Stomach (tissue), 9 donors: ENCODE measurements around the gene ACVR1B. TPM values are rescaled to one million over a fixed set of nuclear protein-coding genes. Genes with fewer than 3 reads are reported as not detected.
A peak's percentile ranks its signal among the peaks of the same experiment; 100 is the strongest.

Experiments
- DNase-seq, 2 donors: peaks; one replicate each; pipeline versions ENCODE4 v3.0.0 to v3.0.0-alpha.2; 2013 to 2019
- H3K27ac ChIP-seq, 5 donors: fragments of 200-600 bp in 4 of 5; sonication (generic) in 4 of 5; one replicate each; pipeline ENCODE4 v1.5.1; 2013 to 2019; ENCODE audit warnings: mild to moderate bottlenecking in 1 of 5, moderate library complexity in 1 of 5
- H3K27me3 ChIP-seq, 3 donors: fragments of 200-600 bp; sonication (generic); one replicate each; pipeline ENCODE4 v1.5.1; 2017 to 2019; ENCODE audit warnings: mixed run types in 1 of 3
- H3K36me3 ChIP-seq, 4 donors: fragments of 200-600 bp; sonication (generic); 1 replicate in 3 of 4; 2 replicates in 1 of 4; pipeline ENCODE4 v1.5.1; 2016 to 2019
- H3K4me1 ChIP-seq, 4 donors: fragments of 200-600 bp; sonication (generic); one replicate each; pipeline ENCODE4 v1.5.1; 2016 to 2019
- H3K4me3 ChIP-seq, 4 donors: fragments of 200-600 bp; sonication (generic) in 3 of 4; one replicate each; pipeline ENCODE4 v1.5.1; 2016 to 2019; ENCODE audit warnings: mild to moderate bottlenecking in 1 of 4
- H3K9me3 ChIP-seq, 4 donors: fragments of 200-600 bp; sonication (generic); one replicate each; pipeline ENCODE4 v1.5.1; 2016 to 2019
- CTCF ChIP-seq, 7 experiments: fragments of 450-650 bp in 4 of 7; fragments of 200-600 bp in 3 of 7; sonication (generic) in 3 of 7; IDR thresholded peaks; one replicate each; pipeline ENCODE4 v1.5.1; 2016 to 2019; ENCODE audit warnings: antibody characterized with exemption in 7 of 7, control low read depth in 2 of 7, mild to moderate bottlenecking in 1 of 7
- EP300 ChIP-seq: sonication (generic); formaldehyde crosslinking; IDR thresholded peaks from one replicate; pipeline ENCODE4 v1.6.1; 2017; ENCODE audit warnings: antibody characterized with exemption
- POLR2A ChIP-seq, 4 donors: fragments of 450-650 bp; IDR thresholded peaks; one replicate each; pipeline ENCODE4 v1.6.1; 2016; ENCODE audit warnings: antibody characterized with exemption in 4 of 4, control low read depth in 2 of 4, mild to moderate bottlenecking in 1 of 4, moderate library complexity in 1 of 4
- POLR2AphosphoS5 ChIP-seq, 3 donors: sonication (generic); formaldehyde crosslinking; IDR thresholded peaks; one replicate each; pipeline ENCODE4 v1.6.1; 2016; ENCODE audit warnings: antibody characterized with exemption in 3 of 3
- WGBS, 5 donors: extraction: QIAGEN DNeasy Blood & Tissue Kit in 3 of 5; methylation state at CpG; one replicate each; pipeline versions ENCODE4 v1.1.5 to v1.1.7; 2013 to 2018; 5-methylcytosine and 5-hydroxymethylcytosine counted together
- intact Hi-C: fragments of 100-400 bp; cut with DNase I; formaldehyde crosslinking; loops from one replicate; pipeline ENCODE4 v1.15.1; 2023; ENCODE audit warnings: low total_unique reads
- polyA plus RNA-seq, 3 donors: library from polyadenylated mRNA; stranded (reverse); fragments of 200-250 nt; gene quantifications; one replicate each; pipeline ENCODE4 v1.2.3, GENCODE V29; 2013
- total RNA-seq, 5 donors: library from RNA; depleted of rRNA; stranded (reverse); fragments of >200 nt; gene quantifications; one replicate each; pipeline versions ENCODE4 v1.1.0 to v1.2.3, GENCODE V29; 2014 to 2016
- donor health status: healthy with polysubstance abuse.
- donor health status: Bipolar disorder and iron deficiency.
- donor health status: healthy.

The ACVR1B gene
- total and polyA plus RNA-seq, 8 donors, result 8.3 to 53.1 (median 24.5) TPM

GRCh38 chr12:51949342-51950030 is 2.0 kb upstream of the ACVR1B start:
- no peaks in the 10 kb centered on the region for H3K27me3 ChIP-seq
- no peaks in the 10 kb centered on the region for H3K36me3 ChIP-seq
- H3K9me3 ChIP-seq, result peaks cover 0 to 11% (median 3%) of the 10 kb centered on the region in 4 donors
- no peak overlapping the region for H3K4me3 ChIP-seq
- intact Hi-C loops, result no loop called here
- TF ChIP-seq POLR2A (IDR thresholded peaks at IDR 0.05) (no peak), CTCF (IDR thresholded peaks at IDR 0.05) (no peak), POLR2AphosphoS5 (IDR thresholded peaks at IDR 0.05) (no peak), EP300 (no peak)
- DNase-seq, result no peak
- H3K27ac ChIP-seq, result no peak overlapping the region
- WGBS, 5 donors, result 73 to 89% (median 85%) methylated on average over 6 of the region's 6 CpGs
- H3K4me1 ChIP-seq, result peaks cover 11 to 29% (median 26%) of the 10 kb centered on the region in 4 donors

GRCh38 chr12:51950682-51951198 is 759 bp upstream of the ACVR1B start:
- Histone ChIP-seq H3K36me3 (no peaks in the 10 kb centered on the region), H3K27ac (peak overlapping the region; percentile 6 to 78 (median 60)), H3K4me1 (peaks cover 24 to 41% (median 38%) of the 10 kb centered on the region in 4 donors), H3K27me3 (no peaks in the 10 kb centered on the region), H3K9me3 (no peaks in the 10 kb centered on the region), H3K4me3 (peak overlapping the region; percentile 49 to 96 (median 92))
- TF ChIP-seq POLR2A (IDR thresholded peaks at IDR 0.05), result no peak
- TF ChIP-seq CTCF (IDR thresholded peaks at IDR 0.05), result no peak
- TF ChIP-seq EP300, result no peak
- TF ChIP-seq POLR2AphosphoS5 (IDR thresholded peaks at IDR 0.05), result no peak
- intact Hi-C loops, result no loop called here
- 0 to 2% (median 1%) methylated on average over 5 of the region's 5 CpGs for WGBS, 5 donors
- DNase-seq, result no peak

- Histone ChIP-seq H3K36me3 (peaks cover 0 to 3% (median 0%) of the 10 kb centered on the region in 4 donors), H3K4me1 (peaks cover 34 to 53% (median 44%) of the 10 kb centered on the region in 4 donors), H3K27me3 (no peaks in the 10 kb centered on the region), H3K9me3 (no peaks in the 10 kb centered on the region), H3K27ac (peak overlapping the region; percentile 93 to 98 (median 96)), H3K4me3 (peak overlapping the region; percentile 79 to 96 (median 92))
- WGBS, 5 donors, result 1 to 3% (median 3%) methylated on average over 38 to 50 of the region's 50 CpGs
- intact Hi-C loops, result no loop called here
- TF ChIP-seq EP300 (no peak), POLR2AphosphoS5 (IDR thresholded peaks at IDR 0.05) (no peak), POLR2A (IDR thresholded peaks at IDR 0.05) (no peak), CTCF (IDR thresholded peaks at IDR 0.05) (no peak)
- DNase-seq, result peak in 1 of 2 donors; percentile 76
Observed at GRCh38 chr12:51951843-51952722, 584 bp downstream of the ACVR1B start.

- H3K4me1 ChIP-seq, result peaks cover 34 to 63% (median 51%) of the 10 kb centered on the region in 4 donors
Observed at GRCh38 chr12:51953089-51953488, 1.6 kb downstream of the ACVR1B start.

More at GRCh38 chr12:51953089-51953488, 1.6 kb downstream of the ACVR1B start:
- DNase-seq, result peak in 1 of 2 donors; percentile 48
- H3K27ac ChIP-seq, result peak overlapping the region; percentile 93 to 98 (median 96)
- no peaks in the 10 kb centered on the region for H3K9me3 ChIP-seq
- intact Hi-C loops, result no loop called here
- peaks cover 0 to 4% (median 0%) of the 10 kb centered on the region in 4 donors for H3K36me3 ChIP-seq
- no peaks in the 10 kb centered on the region for H3K27me3 ChIP-seq
- WGBS, 5 donors, result 26 to 43% (median 30%) methylated on average over 8 of the region's 8 CpGs
- peak overlapping the region; percentile 79 to 96 (median 92) for H3K4me3 ChIP-seq
- TF ChIP-seq POLR2AphosphoS5 (IDR thresholded peaks at IDR 0.05) (no peak), EP300 (no peak)
